ENCODE measurements around the gene THBS4.
A peak's percentile ranks its signal among the peaks of the same experiment; 100 is the strongest.

Gene THBS4

DNA sequence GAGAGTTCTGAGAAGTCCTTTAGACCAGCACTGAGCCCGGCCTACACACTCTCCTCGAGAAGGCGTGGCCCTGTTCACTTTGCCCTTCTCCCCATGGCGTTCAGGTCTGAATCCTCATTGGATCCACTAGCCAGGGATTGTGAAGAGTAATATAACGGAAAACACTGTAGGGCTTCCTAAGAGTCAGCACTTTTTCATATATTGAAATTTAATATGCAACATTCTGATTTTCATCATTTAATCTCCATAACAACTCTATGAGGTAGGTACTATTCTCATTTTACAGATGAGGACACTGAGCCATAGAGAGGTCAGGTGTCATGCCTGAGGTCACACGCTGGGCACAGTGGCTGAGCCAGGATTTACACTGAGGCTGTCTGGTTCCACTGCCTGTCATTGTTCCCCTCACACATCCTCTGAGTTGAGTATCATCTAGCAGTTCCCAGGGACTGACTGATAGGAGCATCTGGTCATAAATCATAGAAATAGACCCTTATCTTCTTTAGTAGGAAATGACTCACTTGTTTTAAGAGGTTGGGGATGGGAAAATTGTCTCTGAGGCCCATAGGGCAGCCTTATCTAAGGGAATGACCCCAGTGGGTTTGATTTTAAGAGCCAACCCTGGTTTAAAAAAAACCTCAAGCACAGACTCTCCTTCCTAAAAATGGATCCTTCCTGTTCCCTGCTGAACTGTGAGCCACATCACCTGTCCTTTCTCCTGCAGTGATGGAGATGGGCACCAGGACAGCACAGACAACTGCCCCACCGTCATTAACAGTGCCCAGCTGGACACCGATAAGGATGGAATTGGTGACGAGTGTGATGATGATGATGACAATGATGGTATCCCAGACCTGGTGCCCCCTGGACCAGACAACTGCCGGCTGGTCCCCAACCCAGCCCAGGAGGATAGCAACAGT, 41.2 kb downstream of the THBS4 start:
- DNase-seq = peak; percentile 33
- TF ChIP-seq, protein P1, sequence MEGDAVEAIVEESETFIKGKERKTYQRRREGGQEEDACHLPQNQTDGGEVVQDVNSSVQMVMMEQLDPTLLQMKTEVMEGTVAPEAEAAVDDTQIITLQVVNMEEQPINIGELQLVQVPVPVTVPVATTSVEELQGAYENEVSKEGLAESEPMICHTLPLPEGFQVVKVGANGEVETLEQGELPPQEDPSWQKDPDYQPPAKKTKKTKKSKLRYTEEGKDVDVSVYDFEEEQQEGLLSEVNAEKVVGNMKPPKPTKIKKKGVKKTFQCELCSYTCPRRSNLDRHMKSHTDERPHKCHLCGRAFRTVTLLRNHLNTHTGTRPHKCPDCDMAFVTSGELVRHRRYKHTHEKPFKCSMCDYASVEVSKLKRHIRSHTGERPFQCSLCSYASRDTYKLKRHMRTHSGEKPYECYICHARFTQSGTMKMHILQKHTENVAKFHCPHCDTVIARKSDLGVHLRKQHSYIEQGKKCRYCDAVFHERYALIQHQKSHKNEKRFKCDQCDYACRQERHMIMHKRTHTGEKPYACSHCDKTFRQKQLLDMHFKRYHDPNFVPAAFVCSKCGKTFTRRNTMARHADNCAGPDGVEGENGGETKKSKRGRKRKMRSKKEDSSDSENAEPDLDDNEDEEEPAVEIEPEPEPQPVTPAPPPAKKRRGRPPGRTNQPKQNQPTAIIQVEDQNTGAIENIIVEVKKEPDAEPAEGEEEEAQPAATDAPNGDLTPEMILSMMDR (IDR thresholded peaks at IDR 0.05; ENCODE audit: low read depth, low read length) = no peak
- no peak overlapping the region for H3K4me3 ChIP-seq (ENCODE audit: low read depth, low read length)
- no peaks in the 10 kb centered on the region for H3K36me3 ChIP-seq
- no peaks in the 10 kb centered on the region for H3K27me3 ChIP-seq
- peaks cover 7% of the 10 kb centered on the region for H3K4me1 ChIP-seq
- H3K9me3 ChIP-seq = no peaks in the 10 kb centered on the region; the same call in 1 of the 2 replicates

DNA sequence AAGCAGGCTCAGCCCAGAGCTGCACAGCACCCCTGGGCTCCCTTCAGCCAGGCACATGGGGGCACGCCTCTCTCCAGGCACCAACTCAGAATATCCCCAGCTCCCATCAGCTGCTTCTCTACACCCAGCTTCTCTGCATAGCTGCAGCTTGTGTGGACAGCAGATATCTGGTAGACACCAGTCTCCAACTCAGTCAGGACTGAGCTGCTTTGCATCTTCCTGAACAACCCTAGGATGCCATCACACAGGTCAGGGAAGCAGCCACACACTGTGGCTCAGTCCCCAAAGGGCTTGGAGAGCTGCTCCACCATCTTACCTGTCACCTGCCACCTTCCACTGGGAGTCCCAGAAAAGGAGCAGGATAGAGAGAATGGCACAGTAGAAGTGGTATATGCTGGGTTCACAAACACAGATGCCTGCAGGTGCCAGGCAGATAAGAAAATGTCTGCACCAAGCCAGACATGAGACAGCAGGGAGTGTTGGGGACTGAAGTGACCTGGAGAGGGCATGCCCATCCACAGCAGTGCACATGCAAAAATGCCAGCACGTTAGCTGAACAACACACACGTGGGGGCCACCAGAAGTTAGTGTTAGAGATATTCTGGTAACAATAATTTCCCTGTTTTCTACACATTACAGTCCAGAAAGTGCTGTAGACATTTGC, 42.0 kb downstream of the THBS4 start:
- no peaks in the 10 kb centered on the region for H3K27me3 ChIP-seq
- peaks cover 7% of the 10 kb centered on the region for H3K4me1 ChIP-seq
- TF ChIP-seq, protein P1 (IDR thresholded peaks at IDR 0.05; ENCODE audit: low read depth, low read length) = no peak
- H3K4me3 ChIP-seq (ENCODE audit: low read depth, low read length) = no peak overlapping the region
- no peaks in the 10 kb centered on the region for H3K36me3 ChIP-seq
- no peak for DNase-seq
- H3K9me3 ChIP-seq = no peaks in the 10 kb centered on the region; the same call in 1 of the 2 replicates

DNA sequence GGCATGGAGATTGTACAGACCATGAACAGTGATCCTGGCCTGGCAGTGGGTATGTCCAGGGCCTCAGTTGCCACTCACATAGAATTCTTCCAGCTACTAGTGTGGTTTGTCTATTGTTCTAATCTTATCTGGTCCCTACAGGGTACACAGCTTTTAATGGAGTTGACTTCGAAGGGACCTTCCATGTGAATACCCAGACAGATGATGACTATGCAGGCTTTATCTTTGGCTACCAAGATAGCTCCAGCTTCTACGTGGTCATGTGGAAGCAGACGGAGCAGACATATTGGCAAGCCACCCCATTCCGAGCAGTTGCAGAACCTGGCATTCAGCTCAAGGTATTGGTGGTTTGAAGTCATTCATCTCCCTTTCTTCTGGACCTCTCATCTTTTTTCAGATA, 43.8 kb downstream of the THBS4 start:
- peaks cover 13% of the 10 kb centered on the region for H3K4me1 ChIP-seq
- H3K4me3 ChIP-seq (ENCODE audit: low read depth, low read length) = no peak overlapping the region
- TF ChIP-seq, protein P1 (IDR thresholded peaks at IDR 0.05; ENCODE audit: low read depth, low read length) = no peak
- no peak for DNase-seq
- no peaks in the 10 kb centered on the region for H3K27me3 ChIP-seq
- H3K36me3 ChIP-seq = no peaks in the 10 kb centered on the region
- H3K9me3 ChIP-seq = no peaks in the 10 kb centered on the region

DNA sequence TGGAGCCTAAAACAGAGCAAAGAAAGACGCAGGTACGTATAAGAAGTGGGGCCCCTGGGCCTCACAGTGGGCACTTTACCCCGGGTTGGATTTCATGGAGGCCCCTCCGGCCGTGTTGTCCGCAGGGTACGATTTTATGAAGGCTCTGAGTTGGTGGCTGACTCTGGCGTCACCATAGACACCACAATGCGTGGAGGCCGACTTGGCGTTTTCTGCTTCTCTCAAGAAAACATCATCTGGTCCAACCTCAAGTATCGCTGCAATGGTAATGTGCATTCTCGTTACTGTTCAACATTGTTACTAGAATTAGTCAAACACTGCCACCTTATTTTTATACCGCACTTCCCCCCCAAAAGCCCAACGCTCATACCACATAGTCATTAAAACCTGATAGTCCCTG, 47.1 kb downstream of the THBS4 start:
- Histone ChIP-seq H3K27me3 (no peaks in the 10 kb centered on the region), H3K4me3 (ENCODE audit: low read depth, low read length) (no peak overlapping the region), H3K9me3 (no peaks in the 10 kb centered on the region), H3K36me3 (no peaks in the 10 kb centered on the region), H3K4me1 (peaks cover 6% of the 10 kb centered on the region)
- TF ChIP-seq, protein P1 (IDR thresholded peaks at IDR 0.05; ENCODE audit: low read depth, low read length) = no peak
- no peak for DNase-seq

DNA sequence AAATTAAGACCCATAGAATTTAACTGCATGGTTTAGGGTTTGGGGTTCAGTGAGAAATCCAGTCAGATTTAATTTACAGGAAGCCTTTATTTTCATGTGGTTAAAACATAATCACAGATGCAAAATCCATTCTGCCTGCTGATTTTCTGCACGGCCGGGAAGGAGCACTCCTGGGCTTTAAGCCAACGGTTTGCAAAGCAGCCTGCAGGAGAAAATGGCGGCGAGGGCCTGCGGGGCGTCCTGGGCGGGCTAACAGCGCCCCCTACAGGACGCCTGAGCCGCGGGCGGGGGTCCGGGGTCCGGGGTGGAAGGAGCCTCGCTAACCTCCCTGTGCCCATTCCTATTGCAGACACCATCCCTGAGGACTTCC, 47.6 kb downstream of the THBS4 start:
- H3K4me1 ChIP-seq = peaks cover 6% of the 10 kb centered on the region
- no peaks in the 10 kb centered on the region for H3K36me3 ChIP-seq
- DNase-seq = peak; percentile 90
- H3K27me3 ChIP-seq = no peaks in the 10 kb centered on the region
- H3K4me3 ChIP-seq (ENCODE audit: low read depth, low read length) = peak overlapping the region; percentile 47
- TF ChIP-seq, protein P1 (IDR thresholded peaks at IDR 0.05; ENCODE audit: low read depth, low read length) = peak; percentile 87
- no peaks in the 10 kb centered on the region for H3K9me3 ChIP-seq
